HG03521 (cell line): Measurements from ENCODE around the gene ERRFI1.

ENCODE experiments used
- ATAC-seq: cut with Tn5 transposase; IDR thresholded peaks from one replicate; pipeline ENCODE4 v1.9.1; 2021; ENCODE audit warnings: mild to moderate bottlenecking, moderate library complexity; ENCODE audit not compliant: unreplicated experiment

The ERRFI1 gene

DNA sequence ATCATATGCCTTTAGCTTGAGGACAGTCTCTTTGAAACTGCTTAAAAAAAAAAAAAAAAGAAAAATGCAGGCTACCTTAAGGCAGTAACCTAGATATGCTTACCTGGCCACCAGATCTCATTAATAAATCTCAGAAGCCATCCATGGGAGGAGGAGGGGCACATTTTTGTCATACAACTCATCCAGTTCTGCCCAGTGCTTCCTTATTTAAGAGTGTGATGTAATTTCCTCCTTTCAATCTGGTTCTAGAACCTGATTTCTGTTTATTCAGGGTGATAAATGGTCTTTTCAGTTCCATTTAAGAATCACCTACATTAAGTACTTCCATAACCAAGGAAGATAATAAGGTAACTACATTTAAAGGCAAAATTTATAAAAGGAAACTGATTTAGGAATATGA lies 6.1 kb downstream of the ERRFI1 start:
- ATAC-seq, result no peak

DNA sequence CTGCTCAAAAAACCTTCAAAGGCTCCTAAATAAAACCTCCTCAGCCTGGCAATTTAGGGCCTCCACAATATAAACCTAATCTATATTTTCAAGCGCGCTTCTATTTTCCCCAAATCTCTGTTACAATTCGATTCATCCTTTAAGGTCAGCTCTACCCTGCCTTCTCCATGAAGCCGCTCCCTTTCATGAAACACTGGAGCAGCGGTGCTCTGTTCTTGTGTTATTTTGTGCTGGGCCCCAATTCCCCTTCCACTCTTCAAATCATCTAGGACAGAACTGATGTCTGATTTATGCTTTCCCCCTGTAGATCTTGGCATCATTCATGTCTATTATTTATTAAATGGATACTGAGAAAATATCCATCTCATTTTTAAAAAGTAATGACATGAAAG lies 6.9 kb downstream of the ERRFI1 start:
- ATAC-seq, result no peak

DNA sequence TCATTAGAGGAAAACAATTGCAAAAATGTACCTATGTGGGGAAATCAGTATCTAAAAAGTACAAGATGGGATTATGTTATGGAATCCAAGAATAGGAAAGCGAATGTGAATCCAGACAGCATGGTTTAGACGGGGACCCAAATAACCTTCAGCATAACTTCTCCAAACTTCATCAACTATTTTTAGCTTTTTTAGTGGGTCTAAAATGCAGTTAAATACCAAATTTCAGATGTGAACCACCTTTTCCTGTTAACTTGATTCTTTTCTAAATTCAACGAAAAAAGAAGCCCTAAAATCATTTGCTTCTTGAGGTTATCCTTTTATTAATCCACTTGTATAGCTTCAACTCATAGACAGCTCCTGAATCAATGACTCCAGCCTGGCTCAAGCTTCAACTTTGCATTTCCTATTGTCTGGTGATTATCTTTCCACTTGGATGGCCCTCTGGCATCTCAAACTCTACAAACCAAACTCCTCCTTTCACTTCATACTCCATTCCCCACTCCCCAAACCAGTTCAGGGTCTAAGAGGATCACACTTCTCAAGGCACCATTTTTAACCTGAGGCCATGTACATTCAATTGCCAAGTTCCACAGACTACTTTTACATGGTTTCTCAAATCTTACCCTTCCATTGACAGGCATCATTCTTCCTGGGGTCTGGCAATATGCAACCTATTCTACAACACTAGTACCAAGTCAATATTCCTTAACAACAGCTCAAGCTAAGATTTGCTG lies 7.4 kb downstream of the ERRFI1 start:
- no peak for ATAC-seq

DNA sequence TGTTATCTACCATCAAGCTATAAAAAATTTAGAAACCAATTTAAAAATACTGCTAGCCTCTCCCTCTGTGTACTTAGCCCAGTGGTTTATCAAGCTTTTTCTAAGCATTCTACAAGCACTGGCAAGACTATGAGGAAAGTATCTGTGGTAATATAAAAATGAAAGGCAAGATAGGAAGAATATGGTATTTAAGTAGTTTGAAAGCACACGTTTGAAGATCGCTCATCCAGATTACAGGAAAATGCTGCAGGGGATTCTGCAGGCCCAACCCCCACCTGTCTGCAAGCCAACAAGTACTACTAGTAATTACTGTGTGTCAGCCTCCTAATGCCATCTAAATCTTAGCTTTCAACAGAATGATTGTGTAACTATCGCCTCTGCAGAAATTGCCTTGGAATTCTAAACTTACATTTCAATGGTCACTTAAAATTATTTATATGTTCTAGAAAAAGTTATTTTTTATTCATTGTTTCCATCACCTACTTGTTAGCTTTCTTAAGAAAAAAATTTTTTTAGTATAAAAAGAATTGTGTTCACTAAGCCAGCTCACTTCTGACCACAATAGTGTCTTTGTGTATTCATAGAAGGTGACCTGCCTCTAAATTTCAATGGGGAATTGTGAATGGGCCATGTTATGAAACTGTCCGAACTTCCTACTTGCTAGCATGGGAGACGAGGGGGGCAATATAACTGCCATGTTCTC lies 8.5 kb downstream of the ERRFI1 start:
- ATAC-seq, result no peak

DNA sequence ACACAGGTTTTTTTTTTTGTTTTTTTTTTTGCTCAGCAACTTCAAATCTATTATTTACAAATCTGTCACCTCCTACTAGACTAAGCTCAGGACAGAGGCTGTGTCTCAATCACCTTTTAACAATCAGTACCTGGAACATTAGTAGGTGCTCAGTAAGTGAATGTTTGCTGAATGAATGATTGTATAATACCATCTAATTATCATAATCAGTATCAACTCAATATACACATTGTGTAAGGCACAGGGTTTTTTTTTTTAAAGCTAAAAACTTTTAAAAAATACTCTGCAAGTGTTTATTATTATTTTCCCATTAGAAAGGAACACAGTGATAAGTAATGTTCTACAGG lies 9.2 kb downstream of the ERRFI1 start:
- no peak for ATAC-seq

DNA sequence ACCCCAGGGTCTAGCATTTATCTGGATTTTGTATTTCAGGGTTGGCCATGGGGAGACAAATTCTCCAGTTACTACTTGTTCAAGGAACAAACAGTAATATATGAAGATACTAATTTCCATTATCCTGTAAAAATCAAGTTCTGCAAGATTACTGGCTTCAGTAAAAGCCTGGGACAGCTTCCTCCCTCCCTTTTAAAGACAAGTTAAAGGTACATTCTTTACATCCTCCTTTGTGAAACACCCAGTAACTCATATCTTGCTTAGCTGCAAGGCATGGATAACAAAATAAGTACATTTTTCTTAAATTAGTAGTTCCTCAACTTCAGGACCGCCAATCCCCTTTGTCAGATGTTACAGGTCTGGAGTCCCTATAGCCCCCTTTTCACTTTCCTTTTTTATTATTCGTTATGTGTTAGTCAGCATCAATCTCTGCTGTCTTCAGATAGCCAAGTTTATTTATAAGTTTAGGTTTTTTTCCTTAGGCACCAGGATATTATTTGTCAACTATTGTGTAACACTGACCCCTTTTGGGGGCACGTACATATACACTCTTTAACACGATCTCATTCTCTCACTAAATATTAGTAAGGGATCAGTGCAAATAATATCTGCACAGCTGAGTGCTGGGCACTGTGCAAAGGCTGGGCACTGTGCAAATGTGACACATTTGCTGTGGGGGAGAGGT lies 9.8 kb downstream of the ERRFI1 start:
- no peak for ATAC-seq

DNA sequence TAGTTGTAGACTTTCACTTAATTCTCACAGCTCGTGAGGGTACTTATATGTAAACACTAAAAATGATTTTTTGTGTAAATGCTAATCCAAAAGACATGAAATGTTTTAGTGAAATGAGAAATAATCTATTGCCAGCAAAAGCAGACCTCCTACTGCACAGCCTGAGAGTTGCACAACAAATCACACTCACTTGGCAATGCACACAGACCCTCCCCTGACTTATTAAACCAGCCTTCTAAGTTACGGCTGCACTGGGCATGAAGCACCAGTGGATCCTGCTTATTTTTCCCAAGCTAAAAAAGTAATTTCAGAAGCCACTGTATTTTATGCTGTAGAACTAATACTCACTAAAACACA lies 10.3 kb downstream of the ERRFI1 start:
- ATAC-seq, result no peak

DNA sequence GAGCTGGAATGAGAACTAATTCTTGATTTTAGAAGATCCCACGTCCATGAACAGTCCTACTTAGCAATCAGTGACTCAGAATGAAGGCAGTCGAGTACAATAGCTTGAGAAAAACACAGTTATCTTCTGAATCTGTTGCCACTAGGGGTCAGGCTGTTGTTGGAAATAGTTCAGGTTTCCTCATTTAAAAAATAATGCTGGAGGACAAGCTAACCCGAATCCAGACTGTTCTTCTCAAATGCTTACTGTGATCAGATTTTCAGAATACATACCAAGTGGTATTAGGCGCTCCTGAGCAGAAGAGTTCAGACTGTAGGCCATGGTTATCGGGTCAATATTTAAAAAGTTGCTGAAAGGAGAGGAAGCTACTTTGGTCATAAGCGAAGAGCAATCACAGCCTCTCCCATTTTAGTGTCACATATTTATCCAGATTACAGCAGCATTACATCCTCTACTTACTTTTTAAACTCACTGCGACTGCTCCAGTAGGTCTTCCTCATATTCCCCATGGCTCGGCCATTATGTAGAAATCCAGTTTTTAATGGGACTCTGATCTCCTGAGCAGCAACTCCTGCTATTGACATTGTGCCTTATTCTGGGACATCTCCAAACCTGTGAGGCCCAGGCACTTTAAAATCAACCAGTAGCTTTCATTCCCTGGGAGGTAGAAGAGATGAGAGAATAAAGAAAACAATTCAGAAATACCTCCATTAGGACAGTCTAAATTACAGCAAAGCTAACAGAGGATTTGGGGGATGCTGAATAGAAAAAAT lies 10.9 kb downstream of the ERRFI1 start:
- no peak for ATAC-seq

DNA sequence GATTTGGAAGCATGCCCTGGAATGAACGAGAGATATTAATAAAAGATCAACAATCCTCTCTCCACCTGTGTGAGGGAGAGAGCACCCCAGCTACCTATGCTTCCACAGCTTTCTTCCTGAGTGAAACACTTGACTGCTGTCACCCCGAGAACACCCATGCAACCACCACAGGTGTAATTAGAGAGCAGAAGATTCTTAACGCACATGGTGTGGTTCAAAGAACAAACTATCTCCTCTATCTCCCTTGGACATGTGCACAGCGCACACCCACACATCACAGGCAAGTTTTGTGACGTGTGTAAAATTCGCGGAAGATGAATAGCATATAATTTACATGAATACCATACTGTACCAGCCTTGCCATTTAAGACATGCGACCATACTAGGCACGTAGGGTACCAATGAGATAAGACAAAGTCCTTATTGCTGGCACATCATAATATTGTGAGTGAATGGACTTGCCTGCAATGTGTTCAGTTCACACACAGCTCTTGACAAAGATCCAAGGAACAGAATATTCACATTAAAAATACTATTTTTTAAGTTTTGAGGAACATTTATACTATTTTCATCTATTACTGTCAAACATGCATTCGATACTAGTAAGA lies 11.6 kb downstream of the ERRFI1 start:
- ATAC-seq, result no peak

DNA sequence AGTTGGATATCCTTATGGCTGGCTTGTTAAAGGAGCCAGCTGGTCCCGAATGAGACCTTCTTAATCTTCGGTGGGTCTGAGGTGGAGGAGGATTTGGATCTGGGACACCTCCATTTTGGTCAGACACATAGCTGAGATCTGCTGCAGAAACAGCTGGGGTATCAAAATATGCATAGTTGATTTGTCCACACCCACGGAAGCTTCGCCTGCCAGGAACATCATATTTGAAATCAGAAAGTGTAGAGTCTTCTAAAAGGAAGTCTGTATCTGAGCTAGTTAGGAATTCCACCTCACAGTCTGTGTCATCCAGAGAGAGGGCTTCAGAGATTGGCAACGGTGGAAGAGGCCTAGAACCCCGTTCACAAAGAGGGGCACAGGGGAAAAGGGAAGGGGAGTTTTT lies 12.3 kb downstream of the ERRFI1 start:
- ATAC-seq, result no peak

DNA sequence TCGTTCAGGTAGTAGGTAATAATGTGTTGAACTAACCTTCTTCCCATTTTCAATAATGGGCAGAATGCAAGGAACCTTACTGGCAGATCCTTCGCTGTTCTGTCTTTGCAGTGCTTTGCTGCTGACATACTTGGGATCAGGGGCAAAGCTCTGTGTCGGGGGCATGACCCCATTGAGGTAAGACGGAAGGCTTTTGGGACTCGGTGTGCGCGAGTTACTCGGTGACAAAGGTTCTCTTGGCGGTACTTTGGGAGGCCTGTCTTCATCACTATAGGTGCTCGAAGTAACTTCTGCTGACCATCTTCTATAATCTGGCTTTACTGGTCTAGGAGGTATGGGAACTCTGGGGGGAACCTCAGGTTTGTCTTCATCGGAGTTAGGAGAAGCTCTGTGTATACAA lies 12.7 kb downstream of the ERRFI1 start:
- no peak for ATAC-seq

DNA sequence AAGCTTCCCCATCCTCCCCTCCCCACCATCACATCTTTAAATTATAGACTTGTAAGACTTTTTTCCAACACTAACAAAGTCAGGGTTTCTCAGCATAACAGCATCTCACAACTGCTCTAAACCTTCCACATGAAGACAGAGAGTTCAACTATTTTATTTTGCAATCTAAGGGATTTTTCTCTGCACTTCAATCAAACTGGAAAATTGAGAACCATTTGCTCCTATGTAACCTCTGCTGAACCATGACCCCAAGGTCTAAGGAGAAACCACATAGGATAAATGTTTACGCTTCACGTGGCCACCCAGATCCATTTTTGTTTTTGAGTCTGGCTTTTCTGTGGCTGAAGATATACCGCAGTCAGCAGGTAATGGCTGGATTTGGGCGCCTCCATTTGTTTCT lies 13.2 kb downstream of the ERRFI1 start:
- ATAC-seq, result no peak

DNA sequence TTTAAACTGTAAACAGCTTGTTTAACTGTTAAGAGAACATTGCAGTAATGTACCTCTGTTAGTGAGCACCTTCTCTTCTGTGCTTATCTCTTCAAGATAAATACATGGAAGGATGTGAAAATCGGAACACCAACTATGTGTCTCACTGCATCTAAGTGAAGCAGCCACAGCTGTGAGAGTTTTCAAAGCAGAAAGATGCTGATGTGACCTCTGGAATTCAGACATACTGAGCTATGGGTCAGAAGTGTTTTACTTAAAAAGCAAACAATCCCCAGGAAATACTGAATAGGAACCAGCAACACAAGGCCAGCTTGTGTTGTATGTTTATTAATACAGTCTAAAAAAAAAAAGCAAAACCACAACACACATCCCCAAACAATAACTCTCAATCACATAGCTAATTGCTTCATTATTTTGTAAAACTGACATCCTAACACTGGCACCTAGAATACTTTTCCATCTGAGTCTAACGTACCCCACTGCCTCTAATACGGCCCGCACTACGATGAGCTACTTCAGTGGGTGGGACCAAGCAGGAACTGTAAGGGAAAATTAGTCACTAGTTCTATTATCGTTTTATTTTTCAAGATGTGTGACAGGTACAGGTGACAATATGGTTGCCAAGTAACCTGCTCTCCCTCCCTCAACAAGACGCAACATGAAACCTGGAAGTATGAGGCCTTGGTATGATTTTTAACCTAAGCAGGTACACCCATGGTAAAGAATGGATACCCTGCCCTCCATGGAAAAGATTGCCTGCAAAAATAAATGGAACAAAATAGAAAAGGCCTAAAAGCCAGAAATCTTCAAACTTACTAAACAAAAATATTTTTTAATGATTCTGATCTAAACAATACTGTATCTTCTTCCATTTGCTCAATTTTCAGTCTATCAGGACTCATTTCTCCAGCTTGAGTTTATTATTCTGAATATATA lies 13.9 kb downstream of the ERRFI1 start:
- no peak for ATAC-seq

DNA sequence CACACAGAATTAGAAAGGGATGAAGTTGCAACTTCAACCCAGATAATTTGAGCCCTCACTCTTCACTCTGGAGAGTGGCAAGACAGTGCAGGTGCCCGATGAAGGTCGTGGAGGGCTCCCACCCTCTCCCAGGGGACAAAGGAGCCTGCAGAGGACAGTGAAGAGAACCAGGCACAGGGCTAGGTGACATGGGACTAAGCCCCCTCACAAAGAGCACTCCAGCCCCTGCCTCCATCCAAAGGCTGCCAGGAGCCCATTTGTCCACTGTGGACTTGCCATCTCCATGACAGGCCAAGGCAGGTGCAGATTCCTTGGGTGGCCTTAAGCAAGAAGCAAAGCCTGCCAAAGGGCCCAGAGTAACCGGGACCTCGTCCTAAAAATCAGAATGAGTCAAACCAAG lies 15.1 kb downstream of the ERRFI1 start:
- ATAC-seq, result no peak

DNA sequence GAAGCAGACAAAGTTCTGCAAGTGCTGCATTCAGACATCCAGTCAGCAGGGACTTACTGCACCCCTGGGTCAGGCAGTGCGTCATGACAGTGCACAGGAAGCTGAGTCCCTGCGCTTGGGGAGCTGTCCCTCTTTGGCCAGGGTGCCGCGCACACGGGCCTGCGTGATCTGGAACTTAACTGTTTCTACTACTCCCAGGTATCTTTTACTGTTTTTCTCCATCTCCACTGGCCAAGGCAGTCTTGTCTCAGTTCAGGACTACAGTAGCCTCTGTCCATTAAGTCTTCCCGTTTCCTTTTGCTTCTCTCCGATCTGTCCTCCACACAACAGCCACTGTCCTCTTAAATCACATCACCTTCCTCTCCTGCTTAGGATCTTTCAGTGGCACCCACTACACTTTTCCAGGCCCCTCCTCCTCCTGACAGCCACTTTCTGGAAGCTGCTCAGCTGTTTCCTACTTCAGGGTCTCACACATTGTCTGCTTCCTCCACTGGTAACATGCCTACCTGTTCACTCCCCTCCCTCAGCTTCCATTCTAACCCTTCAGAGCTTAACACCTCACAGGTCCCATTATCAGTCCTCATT lies 15.9 kb downstream of the ERRFI1 start:
- no peak for ATAC-seq

DNA sequence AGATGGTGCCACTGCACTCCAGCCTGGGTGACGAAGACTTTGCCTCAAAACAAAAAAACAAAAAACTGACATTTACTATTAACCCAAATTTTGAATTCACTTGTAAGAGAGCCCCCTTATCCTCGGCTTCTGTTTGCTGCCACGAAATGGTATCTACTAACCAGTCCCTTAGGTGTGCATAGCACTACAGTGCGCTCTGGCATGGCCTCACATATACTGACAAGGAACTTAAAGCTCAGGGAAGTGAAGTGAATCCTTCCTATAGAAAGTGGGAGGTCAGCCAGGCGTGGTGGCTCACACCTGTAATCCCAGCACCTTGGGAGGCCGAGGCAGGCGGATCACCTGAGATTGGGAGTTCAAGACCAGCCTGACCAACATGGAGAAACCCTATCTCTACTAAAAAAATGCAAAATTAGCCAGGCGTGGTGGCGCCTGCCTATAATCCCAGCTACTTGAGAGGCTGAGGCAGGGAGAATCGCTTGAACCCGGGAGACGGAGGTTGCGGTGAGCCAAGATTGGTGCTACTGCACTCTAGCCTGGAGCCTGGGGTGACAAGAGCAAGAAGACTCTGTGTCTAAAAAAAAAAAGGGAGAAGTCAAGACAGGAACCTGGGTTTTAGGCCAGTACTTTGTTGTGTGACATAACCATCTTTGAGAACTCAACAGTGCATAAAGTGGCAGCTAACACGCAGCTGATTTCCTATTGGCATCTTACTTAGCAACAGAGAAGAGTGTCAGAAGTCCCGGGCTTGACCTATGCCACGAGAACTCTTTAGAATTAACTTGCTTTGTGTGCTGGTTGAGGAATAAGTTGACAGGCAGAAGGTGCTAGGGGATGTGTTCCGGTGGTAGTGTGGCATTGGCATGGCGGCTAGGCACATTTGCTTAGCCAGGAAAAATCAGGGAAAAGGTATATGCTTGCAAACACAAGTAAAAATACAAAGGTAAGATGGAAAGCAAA lies 16.8 kb downstream of the ERRFI1 start:
- ATAC-seq, result no peak

DNA sequence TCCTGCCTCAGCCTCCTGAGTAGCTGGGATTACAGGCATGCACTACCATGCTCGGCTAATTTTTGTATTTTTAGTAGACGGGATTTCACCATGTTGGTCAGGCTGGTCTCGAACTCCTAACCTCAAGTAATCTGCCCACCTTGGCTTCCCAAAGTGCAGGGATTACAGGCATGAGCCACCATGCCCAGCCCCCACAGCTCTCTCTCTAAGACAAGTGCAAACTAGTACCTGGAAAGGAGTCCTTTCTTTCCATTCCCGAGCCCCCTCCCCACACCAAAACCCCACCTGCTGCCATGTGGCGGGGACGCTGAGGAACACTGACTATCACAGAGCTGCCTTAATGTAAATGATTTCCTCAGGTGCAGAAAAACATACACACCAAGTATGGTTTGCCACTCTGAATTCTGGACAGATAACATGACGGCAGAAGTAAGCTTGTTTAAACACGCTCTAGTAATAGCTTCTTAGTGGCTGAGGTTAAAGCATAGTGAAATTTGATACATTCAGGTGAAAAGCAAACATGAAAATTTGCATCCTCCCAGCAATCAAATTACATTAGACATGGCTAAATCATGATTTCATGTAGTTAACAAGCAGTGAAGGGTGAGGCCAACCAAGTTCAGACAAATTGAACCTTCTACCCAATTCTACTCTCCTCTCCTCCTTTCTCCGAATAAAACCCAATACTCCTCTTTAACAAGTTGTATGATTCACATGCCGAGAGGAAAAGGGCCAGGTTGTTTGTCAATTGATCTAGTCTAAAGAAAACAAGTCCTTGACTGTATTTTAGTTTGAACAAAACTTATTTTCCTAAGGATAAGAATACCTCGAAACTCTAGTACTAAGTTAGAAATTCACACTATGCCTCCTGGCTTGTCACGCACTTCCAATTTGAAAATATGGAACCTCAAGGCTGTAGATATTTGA lies 19.8 kb downstream of the ERRFI1 start:
- ATAC-seq, result no peak
